ENCODE data around the gene KHDC4.

KHDC4 gene

DNA sequence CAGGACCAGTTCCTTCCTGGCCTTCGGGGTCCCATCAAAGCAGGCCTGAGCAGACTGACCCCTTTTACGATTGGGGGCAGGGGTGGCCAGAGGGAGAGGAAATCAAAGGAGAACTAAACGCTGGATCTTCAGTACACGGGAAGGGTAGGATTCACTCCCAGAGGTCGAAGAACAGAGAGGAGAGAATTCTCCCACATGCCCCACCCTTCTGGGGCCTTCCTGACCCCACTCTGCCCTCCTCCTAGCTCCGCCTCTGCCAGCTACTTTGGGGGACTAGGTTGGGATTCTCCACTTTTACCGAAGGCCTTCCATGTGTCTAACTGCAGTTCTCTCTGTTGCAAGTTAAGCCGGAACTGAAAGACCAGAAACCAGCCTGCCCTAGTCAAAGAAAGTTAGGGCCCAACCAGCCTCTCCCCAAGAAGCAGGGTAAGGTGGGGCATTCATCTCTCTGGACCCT lies 44.8 kb upstream of the KHDC4 start:
- Histone ChIP-seq H3K4me3 (replicated peaks; ENCODE audit: low read depth, low read length) (peak overlapping the region; percentile 94), H3K36me3 (ENCODE audit: control insufficient read depth, insufficient read depth, low read length) (peaks cover 2% of the 10 kb centered on the region), H3K27me3 (replicated peaks; ENCODE audit: control insufficient read depth, insufficient read depth, low read length) (no peaks in the 10 kb centered on the region)
- no peak for DNase-seq (ENCODE audit: extremely low read depth, insufficient read length)
- TF ChIP-seq CTCF (IDR thresholded peaks at IDR 0.05; ENCODE audit: insufficient read depth, low read length, poor library complexity, severe bottlenecking): no peak

DNA sequence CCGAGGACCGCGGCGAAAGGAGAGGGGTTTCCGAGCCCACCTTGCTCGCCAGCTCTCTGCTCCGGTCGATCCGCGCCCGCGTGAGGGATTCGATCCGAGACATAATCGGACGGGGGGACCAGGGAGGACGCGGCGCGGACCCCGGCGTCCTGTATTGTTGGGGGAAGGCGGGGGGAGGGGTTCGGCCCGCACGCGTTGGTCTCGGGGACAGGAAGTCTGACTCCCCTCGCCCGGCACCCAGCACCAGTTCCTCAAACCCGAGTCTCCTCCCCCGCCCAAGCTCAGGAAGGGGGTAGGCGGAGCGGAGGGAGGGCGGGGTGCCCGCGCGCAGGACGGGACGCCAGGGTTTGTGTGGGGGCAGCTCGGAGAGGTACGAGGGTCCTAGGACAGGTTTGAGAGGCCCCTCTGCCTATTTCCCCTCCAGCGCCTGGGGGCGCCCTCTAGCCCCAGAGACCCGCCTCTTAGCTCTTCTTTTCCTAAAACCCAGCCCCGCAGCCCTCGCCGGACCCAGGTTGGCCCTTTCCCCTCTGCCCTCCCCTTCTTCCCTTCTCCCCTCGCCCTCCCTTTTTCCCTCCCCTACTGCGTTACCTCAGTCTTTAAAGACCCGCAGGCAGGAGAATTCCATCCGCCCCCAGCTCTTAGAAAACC lies 44.2 kb upstream of the KHDC4 start, which contains the start of gene ARHGEF2:
Gene ARHGEF2 (minus strand): TSS at position 223 of the 648 bp plus-strand sequence. CDS start 120 bp downstream, at position 103.
- Histone ChIP-seq H3K27me3 (replicated peaks; ENCODE audit: control insufficient read depth, insufficient read depth, low read length) (no peaks in the 10 kb centered on the region), H3K36me3 (ENCODE audit: control insufficient read depth, insufficient read depth, low read length) (peaks cover 4% of the 10 kb centered on the region), H3K4me3 (replicated peaks; ENCODE audit: low read depth, low read length) (peak within 1 kb of the TSS; percentile 94)
- peak; percentile 39 for TF ChIP-seq CTCF (IDR thresholded peaks at IDR 0.05; ENCODE audit: insufficient read depth, low read length, poor library complexity, severe bottlenecking)
- peak; percentile 91 for DNase-seq (ENCODE audit: extremely low read depth, insufficient read length)

- peak; percentile 66 for DNase-seq (ENCODE audit: extremely low read depth, insufficient read length)
Observed at GRCh38 chr1:155977690-155978324, 43.6 kb upstream of the KHDC4 start.

GRCh38 chr1:155976913-155977689 lies 42.9 kb upstream of the KHDC4 start:
- no peak for DNase-seq (ENCODE audit: extremely low read depth, insufficient read length)
- no peak for TF ChIP-seq CTCF (IDR thresholded peaks at IDR 0.05; ENCODE audit: insufficient read depth, low read length, poor library complexity, severe bottlenecking)
- H3K36me3 ChIP-seq (ENCODE audit: control insufficient read depth, insufficient read depth, low read length): peaks cover 8% of the 10 kb centered on the region
- no peaks in the 10 kb centered on the region for H3K27me3 ChIP-seq (replicated peaks; ENCODE audit: control insufficient read depth, insufficient read depth, low read length)
- peak overlapping the region; percentile 94 for H3K4me3 ChIP-seq (replicated peaks; ENCODE audit: low read depth, low read length)

More at GRCh38 chr1:155977690-155978324, 43.6 kb upstream of the KHDC4 start:
- no peaks in the 10 kb centered on the region for H3K27me3 ChIP-seq (replicated peaks; ENCODE audit: control insufficient read depth, insufficient read depth, low read length)
- H3K4me3 ChIP-seq (replicated peaks; ENCODE audit: low read depth, low read length): peak overlapping the region; percentile 94
- peaks cover 7% of the 10 kb centered on the region for H3K36me3 ChIP-seq (ENCODE audit: control insufficient read depth, insufficient read depth, low read length)
- no peak for TF ChIP-seq CTCF (IDR thresholded peaks at IDR 0.05; ENCODE audit: insufficient read depth, low read length, poor library complexity, severe bottlenecking)

DNA sequence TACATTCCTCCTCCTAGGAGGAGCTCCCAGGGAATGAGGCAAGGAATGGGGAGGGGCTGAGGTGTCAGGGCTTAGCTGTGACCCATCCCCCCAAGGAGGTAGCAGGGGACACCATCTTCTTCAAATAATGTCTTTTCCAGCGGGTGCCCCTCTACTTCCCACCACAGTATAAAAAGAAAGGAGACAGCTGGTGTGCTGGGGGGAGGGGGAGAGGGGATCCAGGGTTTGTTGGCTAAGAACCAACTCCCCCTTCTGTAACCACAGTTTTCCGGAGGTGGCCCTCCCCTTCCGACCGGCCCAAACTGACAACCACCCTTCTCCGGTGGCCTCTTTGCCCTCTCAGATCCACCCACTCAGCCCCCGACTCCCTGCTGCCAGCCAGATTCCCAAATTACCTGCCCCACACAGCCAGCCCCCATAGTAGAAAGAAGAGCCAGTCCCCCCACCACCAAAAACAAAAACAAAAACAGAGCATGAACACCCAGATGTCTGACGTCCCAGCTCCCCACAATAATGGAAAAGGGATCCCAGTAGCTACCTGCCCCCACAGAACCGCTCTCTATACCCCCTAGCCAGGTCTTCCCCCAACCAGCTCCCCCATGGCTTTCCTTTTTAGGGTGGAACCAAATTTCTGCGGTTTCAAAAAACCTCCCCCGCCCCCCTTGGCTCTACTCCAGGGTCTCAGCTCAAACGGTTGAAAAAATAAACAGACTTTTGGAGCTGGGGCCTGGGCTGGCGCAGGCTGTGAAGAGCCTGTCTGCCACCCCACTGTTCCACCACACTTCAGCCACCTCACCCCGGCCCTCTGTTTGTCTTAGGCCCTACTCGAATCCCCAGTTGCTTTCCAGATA lies 42.1 kb upstream of the KHDC4 start:
- DNase-seq (ENCODE audit: extremely low read depth, insufficient read length): no peak
- no peak for TF ChIP-seq CTCF (IDR thresholded peaks at IDR 0.05; ENCODE audit: insufficient read depth, low read length, poor library complexity, severe bottlenecking)
- H3K4me3 ChIP-seq (replicated peaks; ENCODE audit: low read depth, low read length): peak overlapping the region; percentile 94
- peaks cover 9% of the 10 kb centered on the region for H3K36me3 ChIP-seq (ENCODE audit: control insufficient read depth, insufficient read depth, low read length)
- no peaks in the 10 kb centered on the region for H3K27me3 ChIP-seq (replicated peaks; ENCODE audit: control insufficient read depth, insufficient read depth, low read length)
